ENCODE measurements around the gene CST2. TPM values are rescaled to one million over a fixed set of nuclear protein-coding genes. Genes with fewer than 3 reads are reported as not detected.

The CST2 gene
- total RNA-seq, 2 experiments from 2014 or later: not detected

- Mint-ChIP-seq H3K9me3 (no peaks in the 10 kb centered on the region), H3K27me3 (no peaks in the 10 kb centered on the region), H3K4me1 (ENCODE audit: low read depth) (no peaks in the 10 kb centered on the region), H3K27ac (no peak overlapping the region), H3K4me3 (no peak overlapping the region), H3K36me3 (ENCODE audit: low read depth) (no peaks in the 10 kb centered on the region)
- no peaks in the 10 kb centered on the region for H3K36me3 ChIP-seq (ENCODE audit: insufficient read depth, low read length)
- no peaks in the 10 kb centered on the region for H3K27me3 ChIP-seq (ENCODE audit: control insufficient read depth in 1 of 2, insufficient read depth in 2 of 2, low read length in 2 of 2)
- ChIA-PET CTCF (no interaction called here), POLR2A (no interaction called here)
- H3K4me3 ChIP-seq (ENCODE audit: low read length): no peak overlapping the region
- ATAC-seq (ENCODE audit: poor library complexity) (no peak), DNase-seq (no peak)
- no peak overlapping the region for H3K27ac ChIP-seq (ENCODE audit: low read depth in 1 of 2, low read length in 2 of 2)
- no peaks in the 10 kb centered on the region for H3K4me1 ChIP-seq (ENCODE audit: insufficient read depth, low read length)
- H3K9me3 ChIP-seq (ENCODE audit: control insufficient read depth in 1 of 2, insufficient read depth in 1 of 2, low read length in 2 of 2): no peaks in the 10 kb centered on the region
- intact Hi-C loops (cut with DNase I, micrococcal nuclease): no loop called here
- no peak for TF ChIP-seq CTCF (IDR thresholded peaks at IDR 0.05)
These were observed 31.6 kb upstream of the CST2 start for GRCh38 chr20:23857962-23858595.

- H3K9me3 ChIP-seq (ENCODE audit: control insufficient read depth in 1 of 2, insufficient read depth in 1 of 2, low read length in 2 of 2): no peaks in the 10 kb centered on the region
- intact Hi-C loops (cut with DNase I, micrococcal nuclease): no loop called here
- no peak for TF ChIP-seq CTCF (IDR thresholded peaks at IDR 0.05)
- ATAC-seq (ENCODE audit: poor library complexity) (no peak), DNase-seq (no peak)
- POLR2A ChIA-PET: no interaction called here
- no peak overlapping the region for H3K4me3 ChIP-seq (ENCODE audit: low read length)
- no peak overlapping the region for H3K27ac ChIP-seq (ENCODE audit: low read depth in 1 of 2, low read length in 2 of 2)
- H3K4me1 Mint-ChIP-seq (ENCODE audit: low read depth): no peaks in the 10 kb centered on the region
- H3K4me1 ChIP-seq (ENCODE audit: insufficient read depth, low read length): no peaks in the 10 kb centered on the region
- CTCF ChIA-PET: no interaction called here
- no peaks in the 10 kb centered on the region for H3K36me3 ChIP-seq (ENCODE audit: insufficient read depth, low read length)
- no peak overlapping the region for H3K4me3 Mint-ChIP-seq
- H3K27ac Mint-ChIP-seq: no peak overlapping the region
- H3K9me3 Mint-ChIP-seq: no peaks in the 10 kb centered on the region
- no peaks in the 10 kb centered on the region for H3K36me3 Mint-ChIP-seq (ENCODE audit: low read depth)
- H3K27me3 Mint-ChIP-seq: no peaks in the 10 kb centered on the region
- H3K27me3 ChIP-seq (ENCODE audit: control insufficient read depth in 1 of 2, insufficient read depth in 2 of 2, low read length in 2 of 2): no peaks in the 10 kb centered on the region
These were observed 30.2 kb upstream of the CST2 start for GRCh38 chr20:23856736-23857135.

- no peaks in the 10 kb centered on the region for H3K9me3 Mint-ChIP-seq
- CTCF ChIA-PET: no interaction called here
- H3K4me1 Mint-ChIP-seq (ENCODE audit: low read depth): no peaks in the 10 kb centered on the region
- H3K36me3 ChIP-seq (ENCODE audit: insufficient read depth, low read length): no peaks in the 10 kb centered on the region
- no peak overlapping the region for H3K4me3 ChIP-seq (ENCODE audit: low read length)
- POLR2A ChIA-PET: no interaction called here
- no peak for DNase-seq
- no peak overlapping the region for H3K4me3 Mint-ChIP-seq
- H3K27ac ChIP-seq (ENCODE audit: low read depth in 1 of 2, low read length in 2 of 2): no peak overlapping the region
- no peaks in the 10 kb centered on the region for H3K27me3 Mint-ChIP-seq
- H3K4me1 ChIP-seq (ENCODE audit: insufficient read depth, low read length): no peaks in the 10 kb centered on the region
- no peak for TF ChIP-seq CTCF (IDR thresholded peaks at IDR 0.05)
- H3K27me3 ChIP-seq (ENCODE audit: control insufficient read depth in 1 of 2, insufficient read depth in 2 of 2, low read length in 2 of 2): no peaks in the 10 kb centered on the region
- intact Hi-C loops (cut with DNase I, micrococcal nuclease): no loop called here
- no peak overlapping the region for H3K27ac Mint-ChIP-seq
- H3K36me3 Mint-ChIP-seq (ENCODE audit: low read depth): no peaks in the 10 kb centered on the region
- ATAC-seq (ENCODE audit: poor library complexity): no peak
- no peaks in the 10 kb centered on the region for H3K9me3 ChIP-seq (ENCODE audit: control insufficient read depth in 1 of 2, insufficient read depth in 1 of 2, low read length in 2 of 2)
These were observed 29.7 kb upstream of the CST2 start for GRCh38 chr20:23856226-23856625.
